Breast epithelium (tissue), 4 donors: ENCODE results near the gene TNFSF11. TPM values are rescaled to one million over a fixed set of nuclear protein-coding genes. Genes with fewer than 3 reads are reported as not detected.

Source experiments
- DNase-seq, 2 donors: peaks; one replicate each; pipeline ENCODE4 v3.0.0-alpha.2; 2019; ENCODE audit warnings: low spot score in 2 of 2
- H3K27ac ChIP-seq, 2 donors: fragments of 200-600 bp; sonication (generic) in 1 of 2; one replicate each; pipeline ENCODE4 v1.5.1; 2016 to 2019; ENCODE audit warnings: mild to moderate bottlenecking in 1 of 2
- H3K27me3 ChIP-seq, 2 donors: fragments of 200-600 bp; sonication (generic) in 1 of 2; one replicate each; pipeline versions ENCODE4 v1.5.1 to v1.6.0; 2017 to 2019; ENCODE audit warnings: control low read depth in 1 of 2, mild to moderate bottlenecking in 1 of 2
- H3K36me3 ChIP-seq: fragments of 200-600 bp; one replicate; pipeline ENCODE4 v1.5.1; 2019
- H3K4me1 ChIP-seq, 2 donors: fragments of 200-600 bp; sonication (generic); one replicate each; pipeline ENCODE4 v1.5.1; 2016 to 2019; ENCODE audit warnings: control low read depth in 1 of 2
- H3K4me3 ChIP-seq, 3 donors: fragments of 200-600 bp; sonication (generic); 1 replicate in 2 of 3; 2 replicates in 1 of 3; pipeline ENCODE4 v1.5.1; 2016 to 2019; ENCODE audit warnings: mild to moderate bottlenecking in 3 of 3, moderate library complexity in 2 of 3
- H3K9me3 ChIP-seq, 2 donors: fragments of 200-600 bp; sonication (generic) in 1 of 2; one replicate each; pipeline ENCODE4 v1.5.1; 2016 to 2019; ENCODE audit warnings: control low read depth in 1 of 2
- POLR2A ChIP-seq: fragments of 450-650 bp; IDR thresholded peaks from one replicate; pipeline ENCODE4 v1.6.1; 2016; ENCODE audit warnings: antibody characterized with exemption, mild to moderate bottlenecking, moderate library complexity
- POLR2AphosphoS5 ChIP-seq, 3 donors: sonication (generic); formaldehyde crosslinking; IDR thresholded peaks; one replicate each; pipeline ENCODE4 v1.6.1; 2017; ENCODE audit warnings: antibody characterized with exemption in 3 of 3
- intact Hi-C: fragments of 100-400 bp; cut with DNase I; formaldehyde crosslinking; loops from one replicate; pipeline ENCODE4 v1.15.1; 2023; ENCODE audit warnings: low total_unique reads
- total RNA-seq, 3 donors: library from RNA; depleted of rRNA; stranded (reverse); fragments of >200 nt; gene quantifications; one replicate each; pipeline ENCODE4 v1.1.0, GENCODE V29; 2016
- TF ChIP-seq, protein P1 (sequence below), 3 donors: fragments of 450-650 bp; IDR thresholded peaks; one replicate each; pipeline ENCODE4 v1.5.1; 2016 to 2017; ENCODE audit warnings: antibody characterized with exemption in 3 of 3, mild to moderate bottlenecking in 3 of 3, moderate library complexity in 3 of 3

TNFSF11 gene
- total RNA-seq, 3 donors from 2014 or later = 0.98 to 1.9 TPM; not detected in 1

DNA sequence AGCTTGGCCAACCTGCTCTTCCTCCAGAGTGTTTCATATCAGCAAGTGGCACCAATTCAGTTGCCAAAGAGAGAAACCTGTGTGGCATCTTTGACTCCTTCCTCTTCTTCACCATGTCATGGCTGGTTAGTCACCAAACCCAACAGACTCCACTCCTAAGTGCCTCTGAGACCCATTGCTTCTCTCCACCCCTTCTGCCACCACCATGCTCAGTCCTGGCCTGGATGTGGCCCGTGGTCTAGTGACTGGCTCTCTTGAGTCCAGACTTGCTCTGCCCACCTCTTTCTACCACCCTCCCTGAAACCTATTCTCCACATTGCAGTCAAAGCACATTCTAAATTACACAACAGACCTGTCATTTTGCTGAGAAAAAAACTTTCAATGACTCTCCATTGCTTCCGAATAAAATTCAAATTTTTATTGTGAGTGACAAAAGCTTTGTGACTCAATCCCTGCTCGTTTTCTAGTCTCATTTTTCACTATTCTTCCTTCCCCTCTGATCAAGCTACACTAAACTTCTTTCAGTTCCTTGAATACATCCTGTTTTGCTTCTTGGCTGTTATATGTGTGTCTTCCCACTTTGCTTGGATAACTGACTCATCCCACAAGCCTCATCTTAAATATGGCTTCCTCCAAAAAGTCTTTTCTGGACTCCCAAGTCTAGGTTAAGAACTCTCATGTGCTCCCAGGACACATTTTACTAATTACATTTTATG lies 12.0 kb upstream of the TNFSF11 start:
- Histone ChIP-seq H3K4me3 (no peak overlapping the region), H3K4me1 (no peaks in the 10 kb centered on the region), H3K9me3 (peaks cover 0 to 4% of the 10 kb centered on the region in 2 donors), H3K27ac (no peak overlapping the region), H3K27me3 (no peaks in the 10 kb centered on the region), H3K36me3 (no peaks in the 10 kb centered on the region)
- intact Hi-C loops = no loop called here
- no peak for DNase-seq
- TF ChIP-seq POLR2AphosphoS5 (IDR thresholded peaks at IDR 0.05) = no peak
- TF ChIP-seq, protein P1, sequence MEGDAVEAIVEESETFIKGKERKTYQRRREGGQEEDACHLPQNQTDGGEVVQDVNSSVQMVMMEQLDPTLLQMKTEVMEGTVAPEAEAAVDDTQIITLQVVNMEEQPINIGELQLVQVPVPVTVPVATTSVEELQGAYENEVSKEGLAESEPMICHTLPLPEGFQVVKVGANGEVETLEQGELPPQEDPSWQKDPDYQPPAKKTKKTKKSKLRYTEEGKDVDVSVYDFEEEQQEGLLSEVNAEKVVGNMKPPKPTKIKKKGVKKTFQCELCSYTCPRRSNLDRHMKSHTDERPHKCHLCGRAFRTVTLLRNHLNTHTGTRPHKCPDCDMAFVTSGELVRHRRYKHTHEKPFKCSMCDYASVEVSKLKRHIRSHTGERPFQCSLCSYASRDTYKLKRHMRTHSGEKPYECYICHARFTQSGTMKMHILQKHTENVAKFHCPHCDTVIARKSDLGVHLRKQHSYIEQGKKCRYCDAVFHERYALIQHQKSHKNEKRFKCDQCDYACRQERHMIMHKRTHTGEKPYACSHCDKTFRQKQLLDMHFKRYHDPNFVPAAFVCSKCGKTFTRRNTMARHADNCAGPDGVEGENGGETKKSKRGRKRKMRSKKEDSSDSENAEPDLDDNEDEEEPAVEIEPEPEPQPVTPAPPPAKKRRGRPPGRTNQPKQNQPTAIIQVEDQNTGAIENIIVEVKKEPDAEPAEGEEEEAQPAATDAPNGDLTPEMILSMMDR (IDR thresholded peaks at IDR 0.05) = no peak
- TF ChIP-seq POLR2A = no peak

DNA sequence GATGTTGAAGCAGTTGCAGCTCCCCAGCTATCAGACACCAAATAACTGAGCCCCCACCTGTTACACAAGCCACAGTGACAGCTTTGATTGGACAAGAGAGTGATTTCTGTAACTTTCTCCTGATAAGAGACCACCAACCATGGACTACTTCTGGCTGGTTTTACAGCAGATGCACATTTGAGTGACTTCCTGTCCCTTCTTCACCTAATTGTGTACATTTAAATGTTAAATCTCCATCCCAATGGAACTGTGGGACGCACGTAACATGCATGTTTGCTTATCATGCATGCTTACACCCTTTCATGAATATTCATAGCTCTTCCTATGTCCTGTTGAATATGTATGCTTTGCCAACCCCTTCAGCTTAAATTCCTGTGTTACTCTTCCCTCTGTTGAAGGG lies 6.0 kb upstream of the TNFSF11 start:
- Histone ChIP-seq H3K4me3 (no peak overlapping the region), H3K27ac (no peak overlapping the region), H3K9me3 (peaks cover 4 to 5% of the 10 kb centered on the region in 2 donors), H3K27me3 (no peaks in the 10 kb centered on the region), H3K36me3 (no peaks in the 10 kb centered on the region), H3K4me1 (no peaks in the 10 kb centered on the region)
- no peak for DNase-seq
- TF ChIP-seq POLR2AphosphoS5 (IDR thresholded peaks at IDR 0.05) (no peak), POLR2A (no peak)
- TF ChIP-seq, protein P1 (IDR thresholded peaks at IDR 0.05) = no peak
- intact Hi-C loops = no loop called here

DNA sequence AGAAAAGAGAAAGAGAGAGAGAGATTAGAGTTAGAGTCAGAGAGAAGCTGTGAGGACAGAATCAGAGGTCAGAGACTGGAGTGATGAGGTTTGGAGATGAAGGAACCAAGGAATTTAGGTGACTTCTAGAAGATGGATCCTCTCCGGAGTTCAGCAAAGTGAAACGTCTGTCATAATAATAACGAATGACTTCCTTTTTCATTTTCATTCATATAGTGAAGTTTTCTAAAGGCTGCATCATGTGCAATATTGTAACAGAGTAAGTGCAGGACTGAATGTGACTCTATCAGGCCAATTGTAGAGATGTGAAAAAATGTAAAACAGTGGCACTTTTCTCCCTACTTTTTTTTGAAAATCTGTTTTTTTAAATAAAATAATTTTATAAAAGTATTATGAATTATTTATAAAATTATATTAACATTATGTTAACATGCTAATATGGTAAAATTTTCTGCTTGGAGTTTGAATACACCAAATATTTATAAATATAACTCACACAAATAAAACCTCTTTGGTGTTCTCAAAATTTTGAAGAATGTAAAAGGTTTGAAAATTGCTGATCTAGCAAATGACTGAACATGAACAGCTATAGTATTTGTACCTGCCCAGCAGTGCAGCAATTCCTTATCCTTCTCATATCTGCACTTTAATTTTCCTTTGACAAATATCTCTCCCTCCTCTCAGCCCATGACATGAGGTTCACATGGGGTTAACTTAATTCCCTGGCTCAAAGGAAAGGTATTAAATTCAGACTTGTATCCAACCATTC lies 4.2 kb upstream of the TNFSF11 start:
- H3K36me3 ChIP-seq = no peaks in the 10 kb centered on the region
- TF ChIP-seq POLR2AphosphoS5 (IDR thresholded peaks at IDR 0.05) (no peak), POLR2A (no peak)
- TF ChIP-seq, protein P1 (IDR thresholded peaks at IDR 0.05) = no peak
- no peaks in the 10 kb centered on the region for H3K4me1 ChIP-seq
- DNase-seq = no peak
- no peak overlapping the region for H3K4me3 ChIP-seq
- peaks cover 0 to 14% of the 10 kb centered on the region in 2 donors for H3K27me3 ChIP-seq
- intact Hi-C loops = no loop called here
- no peak overlapping the region for H3K27ac ChIP-seq
- peaks cover 0 to 5% of the 10 kb centered on the region in 2 donors for H3K9me3 ChIP-seq

DNA sequence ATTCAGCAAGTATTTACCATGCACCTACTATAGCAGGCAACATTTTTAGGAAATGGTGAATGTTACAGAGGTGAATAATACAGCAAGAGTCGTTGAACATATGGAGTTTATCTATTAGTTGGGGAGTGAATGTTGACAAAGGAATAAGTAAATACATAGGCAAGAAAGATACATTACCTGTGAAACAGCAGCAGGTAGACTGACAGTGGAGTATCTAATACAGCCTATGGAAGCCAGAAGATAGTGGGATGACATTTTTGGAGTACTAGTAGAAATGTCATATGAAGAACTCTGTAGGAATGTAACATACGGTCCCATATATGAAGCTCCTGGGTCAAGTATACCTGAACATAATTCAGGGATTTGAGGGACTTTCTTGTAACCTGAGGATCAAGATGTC lies 2.1 kb upstream of the TNFSF11 start:
- no peak overlapping the region for H3K27ac ChIP-seq
- H3K4me1 ChIP-seq = no peaks in the 10 kb centered on the region
- H3K4me3 ChIP-seq = no peak overlapping the region
- no peak for TF ChIP-seq POLR2A
- TF ChIP-seq, protein P1 (IDR thresholded peaks at IDR 0.05) = no peak
- TF ChIP-seq POLR2AphosphoS5 (IDR thresholded peaks at IDR 0.05) = no peak
- DNase-seq = no peak
- intact Hi-C loops = no loop called here
- H3K36me3 ChIP-seq = no peaks in the 10 kb centered on the region
- peaks cover 0 to 30% of the 10 kb centered on the region in 2 donors for H3K27me3 ChIP-seq
- H3K9me3 ChIP-seq = peaks cover 0 to 5% of the 10 kb centered on the region in 2 donors
